ENCODE results near the gene RPL3. TPM values are rescaled to one million over a fixed set of nuclear protein-coding genes. Genes with fewer than 3 reads are reported as not detected.

RPL3 gene
- polyA plus RNA-seq, 1 donor from 2014 or later: 1,527 TPM

GRCh38 chr22:39265143-39265886 lies 54.1 kb downstream of the RPL3 start:
- no peaks in the 10 kb centered on the region for H3K27me3 ChIP-seq (ENCODE audit: insufficient read depth, low read depth, low read length)
- H2AFZ ChIP-seq (ENCODE audit: low read depth, low read length): no peak overlapping the region
- no peaks in the 10 kb centered on the region for H3F3A ChIP-seq (ENCODE audit: insufficient read depth, low read length, poor library complexity, severe bottlenecking)
- TF ChIP-seq SMC3 (conservative IDR thresholded peaks at IDR 0.05; ENCODE audit: poor library complexity) (no peak), MXI1 (conservative IDR thresholded peaks at IDR 0.05; ENCODE audit: poor library complexity, severe bottlenecking) (no peak), TAF1 (IDR thresholded peaks at IDR 0.05; ENCODE audit: low read depth) (no peak), CTCF (IDR thresholded peaks at IDR 0.05; ENCODE audit: poor library complexity, severe bottlenecking) (no peak), EZH2 (IDR thresholded peaks at IDR 0.05; ENCODE audit: borderline replicate concordance, insufficient read depth, low read length, poor library complexity, severe bottlenecking) (no peak), EP300 (conservative IDR thresholded peaks at IDR 0.05; ENCODE audit: poor library complexity, severe bottlenecking) (no peak), POLR2AphosphoS5 (IDR thresholded peaks at IDR 0.05) (no peak), RAD21 (conservative IDR thresholded peaks at IDR 0.05) (no peak), REST (IDR thresholded peaks at IDR 0.05; ENCODE audit: borderline replicate concordance) (no peak)
- no peak overlapping the region for H3K4me3 ChIP-seq (ENCODE audit: low read length)
- H4K20me1 ChIP-seq (ENCODE audit: insufficient read depth): no peaks in the 10 kb centered on the region
- no peak overlapping the region for H3K9ac ChIP-seq (ENCODE audit: low read length)
- no peaks in the 10 kb centered on the region for H3K9me2 ChIP-seq (ENCODE audit: insufficient read depth, low read length)
- no peaks in the 10 kb centered on the region for H3K79me2 ChIP-seq (replicated peaks; ENCODE audit: insufficient read depth, low read length)
- H3K27ac ChIP-seq (ENCODE audit: low read length): no peak overlapping the region
- no peak overlapping the region for H3K4me2 ChIP-seq (ENCODE audit: low read length)
- H3K36me3 ChIP-seq (ENCODE audit: insufficient read depth, low read length): no peaks in the 10 kb centered on the region
- H3K9me3 ChIP-seq (ENCODE audit: low read length): no peaks in the 10 kb centered on the region

GRCh38 chr22:39264349-39265038 lies 54.9 kb downstream of the RPL3 start:
- H3K27ac ChIP-seq (ENCODE audit: low read length): no peak overlapping the region

More at GRCh38 chr22:39264349-39265038, 54.9 kb downstream of the RPL3 start:
- Histone ChIP-seq H3K4me2 (ENCODE audit: low read length) (no peak overlapping the region), H3K9me3 (ENCODE audit: low read length) (no peaks in the 10 kb centered on the region), H3K4me3 (ENCODE audit: low read length) (no peak overlapping the region), H4K20me1 (ENCODE audit: insufficient read depth) (no peaks in the 10 kb centered on the region), H3K9me2 (ENCODE audit: insufficient read depth, low read length) (no peaks in the 10 kb centered on the region), H3K79me2 (replicated peaks; ENCODE audit: insufficient read depth, low read length) (no peaks in the 10 kb centered on the region), H3K36me3 (ENCODE audit: insufficient read depth, low read length) (no peaks in the 10 kb centered on the region), H3F3A (ENCODE audit: insufficient read depth, low read length, poor library complexity, severe bottlenecking) (no peaks in the 10 kb centered on the region), H3K27me3 (ENCODE audit: insufficient read depth, low read depth, low read length) (no peaks in the 10 kb centered on the region), H2AFZ (ENCODE audit: low read depth, low read length) (no peak overlapping the region), H3K9ac (ENCODE audit: low read length) (no peak overlapping the region)
- TF ChIP-seq EZH2 (IDR thresholded peaks at IDR 0.05; ENCODE audit: borderline replicate concordance, insufficient read depth, low read length, poor library complexity, severe bottlenecking) (no peak), RAD21 (conservative IDR thresholded peaks at IDR 0.05) (no peak), REST (IDR thresholded peaks at IDR 0.05; ENCODE audit: borderline replicate concordance) (no peak), EP300 (conservative IDR thresholded peaks at IDR 0.05; ENCODE audit: poor library complexity, severe bottlenecking) (no peak), MXI1 (conservative IDR thresholded peaks at IDR 0.05; ENCODE audit: poor library complexity, severe bottlenecking) (no peak)
